GM23248 (cell line): Measurements from ENCODE around the gene L3MBTL4.

Source experiments
- EZH2 ChIP-seq: fragments of 200-600 bp; sonication (generic); IDR thresholded peaks from 2 replicates; pipeline ENCODE4 v1.6.1; 2018; ENCODE audit warnings: antibody characterized with exemption, mild to moderate bottlenecking; ENCODE audit not compliant: insufficient read depth, poor library complexity, severe bottlenecking
- EZH2phosphoT487 ChIP-seq: fragments of 200-600 bp; sonication (generic); IDR thresholded peaks from 2 replicates; pipeline ENCODE4 v1.6.1; 2018; ENCODE audit warnings: antibody characterized with exemption, moderate library complexity, mild to moderate bottlenecking, low read depth; ENCODE audit not compliant: insufficient read depth

- TF ChIP-seq EZH2 (no peak), EZH2phosphoT487 (no peak)
Measured at GRCh38 chr18:6409933-6410332, 4.8 kb downstream of the L3MBTL4 start.
